Peyer's patch (tissue), 4 donors: ENCODE measurements around the gene NPR1.

Experiments used
- POLR2A ChIP-seq, 2 donors: fragments of 450-650 bp; IDR thresholded peaks; one replicate each; pipeline ENCODE4 v1.5.1; 2017; ENCODE audit warnings: antibody characterized with exemption in 2 of 2, mild to moderate bottlenecking in 2 of 2, moderate library complexity in 2 of 2
- TF ChIP-seq, protein P1 (sequence below), 6 experiments: fragments of 450-650 bp in 4 of 6; fragments of 200-600 bp in 2 of 6; sonication (generic) in 1 of 6; IDR thresholded peaks; one replicate each; pipeline ENCODE4 v1.5.1; 2017 to 2019; ENCODE audit warnings: antibody characterized with exemption in 6 of 6, mild to moderate bottlenecking in 3 of 6, moderate library complexity in 1 of 6

DNA sequence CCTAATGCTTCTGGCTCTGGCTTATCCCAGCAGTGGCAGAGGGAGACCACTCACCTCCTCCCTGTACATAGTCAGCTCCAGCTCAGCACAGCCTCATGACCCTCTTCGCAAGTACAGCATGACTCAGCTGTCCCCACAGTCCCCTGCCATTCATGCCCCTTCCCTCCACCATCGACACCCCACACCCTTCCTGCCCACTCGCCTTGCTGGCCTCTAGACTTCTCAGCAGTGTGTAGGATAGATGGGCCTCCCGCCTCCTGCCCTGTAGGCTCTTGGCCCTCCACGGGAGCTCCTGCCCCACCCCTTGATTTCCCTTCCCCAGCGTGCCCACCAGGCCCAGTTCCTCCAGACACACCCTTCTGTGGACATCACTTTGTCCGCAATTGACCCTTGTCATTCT is 9.8 kb downstream of the NPR1 start:
- TF ChIP-seq, protein P1, sequence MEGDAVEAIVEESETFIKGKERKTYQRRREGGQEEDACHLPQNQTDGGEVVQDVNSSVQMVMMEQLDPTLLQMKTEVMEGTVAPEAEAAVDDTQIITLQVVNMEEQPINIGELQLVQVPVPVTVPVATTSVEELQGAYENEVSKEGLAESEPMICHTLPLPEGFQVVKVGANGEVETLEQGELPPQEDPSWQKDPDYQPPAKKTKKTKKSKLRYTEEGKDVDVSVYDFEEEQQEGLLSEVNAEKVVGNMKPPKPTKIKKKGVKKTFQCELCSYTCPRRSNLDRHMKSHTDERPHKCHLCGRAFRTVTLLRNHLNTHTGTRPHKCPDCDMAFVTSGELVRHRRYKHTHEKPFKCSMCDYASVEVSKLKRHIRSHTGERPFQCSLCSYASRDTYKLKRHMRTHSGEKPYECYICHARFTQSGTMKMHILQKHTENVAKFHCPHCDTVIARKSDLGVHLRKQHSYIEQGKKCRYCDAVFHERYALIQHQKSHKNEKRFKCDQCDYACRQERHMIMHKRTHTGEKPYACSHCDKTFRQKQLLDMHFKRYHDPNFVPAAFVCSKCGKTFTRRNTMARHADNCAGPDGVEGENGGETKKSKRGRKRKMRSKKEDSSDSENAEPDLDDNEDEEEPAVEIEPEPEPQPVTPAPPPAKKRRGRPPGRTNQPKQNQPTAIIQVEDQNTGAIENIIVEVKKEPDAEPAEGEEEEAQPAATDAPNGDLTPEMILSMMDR (IDR thresholded peaks at IDR 0.05): no peak
- no peak for TF ChIP-seq POLR2A (IDR thresholded peaks at IDR 0.05)
